GM18505 (cell line): ENCODE data around the gene MT3.

ENCODE experiments used
- ATAC-seq: cut with Tn5 transposase; IDR thresholded peaks from one replicate; pipeline ENCODE4 v1.9.1; 2021; ENCODE audit not compliant: unreplicated experiment
- POLR2A ChIP-seq: IDR thresholded peaks from 4 replicates; pipeline ENCODE4 v1.6.1; 2011; ENCODE audit warnings: borderline replicate concordance; ENCODE audit not compliant: insufficient read depth, insufficient read length; ENCODE audit errors: extremely low read depth

Gene MT3

DNA sequence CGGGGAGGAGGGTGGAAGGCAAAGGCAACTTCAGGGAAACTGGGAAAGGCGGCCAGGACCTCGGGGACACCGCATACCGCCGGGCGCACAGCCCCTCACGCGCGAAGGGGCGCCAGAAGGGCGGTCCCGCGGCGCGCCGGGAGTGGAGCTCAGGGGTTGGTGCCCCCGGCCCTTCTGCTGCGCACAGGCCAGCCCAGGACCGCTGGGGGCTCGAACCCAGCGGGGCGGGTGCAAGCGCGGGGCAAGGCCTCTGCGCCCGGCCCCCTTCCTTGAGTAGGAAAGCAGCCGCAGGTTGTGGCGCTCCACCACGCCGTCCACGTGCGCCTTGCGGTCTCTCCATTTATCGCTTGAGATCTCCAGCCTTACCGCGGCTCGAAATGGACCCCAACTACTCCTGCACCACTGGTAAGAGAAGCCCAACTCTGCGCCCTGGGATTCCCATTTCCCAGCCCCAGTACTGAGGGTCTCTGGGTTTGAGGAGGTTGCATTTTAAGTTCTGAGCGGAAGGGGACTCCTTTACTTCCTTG is 46.2 kb downstream of the MT3 start:
- ATAC-seq, result no peak
- no peak for TF ChIP-seq POLR2A

DNA sequence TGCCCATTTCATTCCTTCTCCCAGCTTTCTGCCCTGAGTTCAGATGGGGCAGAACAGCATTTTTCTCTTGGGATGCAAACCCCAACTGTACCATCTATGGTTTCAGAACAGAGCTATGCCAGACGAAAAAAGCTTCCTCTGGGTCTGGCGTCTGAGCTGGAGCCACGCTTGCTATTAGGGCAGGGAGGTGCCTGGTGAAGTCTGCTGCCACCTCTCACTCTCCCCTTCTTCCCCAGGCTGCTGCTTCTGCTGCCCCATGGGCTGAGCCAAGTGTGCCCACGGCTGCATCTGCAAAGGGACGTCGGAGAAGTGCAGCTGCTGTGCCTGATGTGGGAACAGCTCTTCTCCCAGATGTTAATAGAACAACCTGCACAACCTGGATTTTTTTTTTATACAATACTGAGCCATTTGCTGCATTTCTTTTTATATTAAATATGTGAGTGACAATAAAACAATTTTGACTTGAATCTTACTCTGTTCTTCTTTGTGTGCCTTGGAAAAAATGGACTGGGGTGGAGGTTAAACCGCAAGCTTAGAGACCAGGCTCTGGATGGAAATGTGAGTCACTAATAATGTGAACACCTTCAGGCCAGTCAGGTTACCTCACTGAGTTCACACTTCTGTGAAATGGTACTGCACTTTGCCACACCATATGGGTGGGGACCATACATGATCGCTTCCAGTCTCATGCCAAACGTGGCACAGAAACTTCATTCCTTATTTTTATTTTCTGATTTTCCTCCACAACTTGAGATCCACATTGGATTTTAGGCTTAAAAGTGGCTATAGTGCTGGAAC is 47.5 kb downstream of the MT3 start:
- ATAC-seq, result no peak
- TF ChIP-seq POLR2A, result no peak

DNA sequence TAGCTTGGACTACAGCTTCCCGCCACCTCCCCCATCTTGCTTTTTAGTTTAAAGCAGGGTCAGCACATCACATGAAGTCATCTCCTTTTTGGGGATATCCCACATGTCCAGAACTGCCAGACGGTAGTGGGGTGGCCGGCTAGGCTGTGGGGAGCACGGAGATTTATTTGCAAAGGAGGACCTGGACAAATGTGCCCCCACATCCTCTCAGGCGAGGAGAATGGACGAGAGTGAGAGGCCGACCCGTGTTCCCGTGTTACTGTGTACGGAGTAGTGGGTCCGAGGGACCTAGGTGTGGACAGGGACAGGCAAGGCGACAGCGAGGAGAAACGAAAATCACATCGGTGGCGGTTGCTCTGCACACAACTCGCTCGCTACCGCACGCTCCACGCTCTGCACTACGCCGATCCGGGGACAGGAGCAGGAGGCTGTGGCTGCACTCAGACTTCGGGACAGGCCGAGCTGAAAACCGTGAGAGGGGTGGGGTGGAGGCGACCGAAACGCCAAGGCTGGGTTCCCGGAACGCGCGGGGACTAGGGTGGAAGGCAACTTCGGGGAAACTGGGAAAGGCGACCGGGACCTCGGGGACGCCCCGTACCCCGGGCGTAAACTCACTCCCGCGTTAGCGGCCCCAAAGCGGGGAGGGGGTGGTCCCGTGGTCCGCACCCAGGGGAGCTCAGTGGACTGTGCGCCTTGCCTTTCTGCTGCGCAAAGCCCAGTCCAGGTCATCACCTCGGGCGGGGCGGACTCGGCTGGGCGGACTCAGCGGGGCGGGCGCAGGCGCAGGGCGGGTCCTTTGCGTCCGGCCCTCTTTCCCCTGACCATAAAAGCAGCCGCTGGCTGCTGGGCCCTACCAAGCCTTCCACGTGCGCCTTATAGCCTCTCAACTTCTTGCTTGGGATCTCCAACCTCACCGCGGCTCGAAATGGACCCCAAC is 48.8 kb downstream of the MT3 start, which contains the start of gene MT1A:
MT1A (plus strand) TSS at position 853 of the 937 bp plus-strand sequence; CDS start at position 926, 73 bp downstream.
- no peak for ATAC-seq
- no peak for TF ChIP-seq POLR2A

DNA sequence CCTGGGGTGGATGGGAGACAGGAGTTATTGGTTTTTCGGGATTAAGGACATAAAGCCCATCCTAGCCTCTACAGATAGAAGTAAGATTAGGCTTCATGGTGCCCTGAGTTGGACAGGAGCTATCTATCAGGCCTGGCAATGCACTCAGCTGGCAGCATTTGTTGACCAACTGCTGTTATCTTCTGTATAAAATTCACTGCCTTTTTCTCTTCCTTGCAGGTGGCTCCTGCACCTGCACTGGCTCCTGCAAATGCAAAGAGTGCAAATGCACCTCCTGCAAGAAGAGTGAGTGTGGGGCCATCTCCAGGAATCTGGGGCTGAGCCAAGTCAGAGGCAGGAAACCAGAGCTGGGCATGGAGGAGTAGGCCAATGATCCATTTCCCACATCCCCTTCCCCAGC is 49.7 kb downstream of the MT3 start:
- no peak for ATAC-seq
- no peak for TF ChIP-seq POLR2A

DNA sequence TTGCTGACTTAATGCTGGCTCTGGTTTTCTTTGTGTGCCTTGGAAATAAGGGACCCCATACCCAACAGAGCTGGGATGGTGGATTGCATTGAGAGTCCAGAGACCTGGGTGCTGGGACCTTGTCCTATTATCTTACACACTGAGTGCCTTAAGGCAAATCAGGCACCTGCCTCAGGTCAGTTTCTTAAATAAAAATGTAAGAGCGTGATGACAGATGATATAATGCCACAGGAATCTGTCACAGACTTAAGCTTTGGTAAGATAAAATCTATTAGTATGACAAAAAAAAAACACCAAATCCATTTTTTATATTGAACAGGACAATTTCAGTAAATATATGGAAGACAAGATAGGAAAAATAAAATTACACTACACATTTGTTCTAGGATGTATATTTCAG is 50.7 kb downstream of the MT3 start:
- TF ChIP-seq POLR2A, result no peak
- no peak for ATAC-seq
